Occipital lobe (tissue), 2 donors: ENCODE measurements around the gene ADCY1. TPM values are rescaled to one million over a fixed set of nuclear protein-coding genes. Genes with fewer than 3 reads are reported as not detected.
A peak's percentile ranks its signal among the peaks of the same experiment; 100 is the strongest.

Source experiments
- DNase-seq: peaks from one replicate; lab custom pipeline; 2025; lab: John Stamatoyannopoulos, UW
- total RNA-seq: library from RNA; depleted of rRNA; stranded (reverse); fragments of >200 nt; gene quantifications from one replicate; pipeline ENCODE4 v1.2.3, GENCODE V29; 2014

The ADCY1 gene
- total RNA-seq, 1 donor from 2014 or later, result 226 TPM

DNA sequence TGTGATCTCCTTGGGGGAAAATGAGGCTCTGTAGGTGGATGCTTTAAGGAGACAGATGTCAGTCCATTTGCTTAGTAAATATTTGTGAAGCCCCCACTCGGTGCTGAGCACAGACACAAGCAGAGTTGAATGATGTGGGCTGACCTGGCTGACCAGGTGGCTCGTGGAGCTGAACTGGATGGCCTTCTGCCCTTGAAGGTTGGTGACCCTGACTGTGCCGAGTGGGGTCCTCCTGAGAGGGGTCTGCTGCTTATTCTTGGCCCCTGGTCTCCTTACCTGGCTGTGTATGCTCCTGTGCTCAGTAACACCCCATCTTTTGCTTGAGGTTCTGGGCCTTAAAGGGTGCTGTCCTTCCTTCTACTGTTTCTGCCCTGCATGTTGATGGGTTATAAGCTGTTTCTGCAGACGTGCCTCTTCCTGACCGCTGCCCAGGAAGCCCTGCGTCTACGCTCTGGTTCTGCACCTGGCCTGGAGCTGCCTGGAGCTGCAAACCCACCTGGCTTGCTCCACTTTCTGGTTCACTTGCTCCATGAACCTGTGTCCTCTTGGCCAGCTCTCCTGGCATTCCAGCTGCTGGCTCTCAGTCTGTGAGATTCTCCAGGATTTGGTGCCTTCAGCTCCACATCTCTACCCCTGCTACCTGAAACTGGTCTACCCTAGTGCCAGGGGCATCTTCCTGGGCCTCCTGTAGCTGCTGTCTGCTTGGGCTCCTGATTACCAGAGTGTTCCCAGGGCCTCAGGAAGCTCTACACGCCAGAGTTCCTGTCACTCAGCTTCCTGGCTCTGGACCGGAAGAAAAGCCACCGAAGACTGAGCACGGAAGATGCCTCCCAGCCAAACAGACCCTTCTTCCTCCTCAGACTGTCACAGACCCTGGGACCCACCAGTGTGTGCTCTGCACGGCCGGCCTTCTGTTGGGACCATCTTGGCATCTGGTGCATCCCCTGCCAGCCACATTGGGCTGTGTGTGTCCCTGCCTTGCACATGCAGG is 76.5 kb downstream of the ADCY1 start:
- DNase-seq, result no peak

DNA sequence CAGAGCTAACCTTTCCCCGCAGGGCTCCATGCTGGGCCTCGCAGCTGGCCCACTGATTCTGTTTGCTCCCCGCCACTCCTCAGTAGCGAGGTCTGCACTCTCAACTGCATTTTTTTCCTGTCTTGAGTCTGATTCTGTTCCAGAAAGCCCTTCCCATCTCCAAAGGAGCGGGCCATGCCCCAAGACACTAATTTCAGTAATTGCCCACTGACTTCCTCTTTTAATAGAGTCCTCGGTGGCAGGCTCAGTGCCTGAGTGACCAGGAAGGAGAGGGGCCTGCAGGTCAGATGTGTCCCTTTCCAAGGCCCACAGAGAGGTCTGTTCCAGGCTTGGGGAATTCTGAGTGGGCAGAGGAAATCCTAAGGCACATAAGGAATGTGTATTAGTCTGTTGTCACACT is 77.4 kb downstream of the ADCY1 start:
- DNase-seq, result no peak

DNA sequence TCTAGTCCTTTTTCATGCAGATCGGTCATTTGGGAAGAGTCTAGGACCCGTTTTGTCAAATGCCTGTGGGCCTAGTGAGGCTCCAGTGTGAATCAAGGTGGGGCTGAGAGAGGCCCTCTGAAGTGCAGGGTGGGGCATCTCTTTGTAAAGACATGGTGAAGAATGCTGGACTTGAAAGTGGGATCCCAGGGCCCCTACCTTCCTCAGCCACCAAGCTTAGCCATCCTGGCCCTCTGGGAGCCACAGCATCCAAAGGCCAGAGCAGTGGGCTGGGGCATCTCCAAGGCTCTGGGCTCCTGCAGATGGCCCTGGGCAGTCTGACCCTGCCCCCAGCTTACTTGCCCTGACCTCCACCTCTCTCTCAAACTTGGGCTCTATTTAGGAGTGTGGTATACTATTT is 78.5 kb downstream of the ADCY1 start:
- DNase-seq, result no peak

DNA sequence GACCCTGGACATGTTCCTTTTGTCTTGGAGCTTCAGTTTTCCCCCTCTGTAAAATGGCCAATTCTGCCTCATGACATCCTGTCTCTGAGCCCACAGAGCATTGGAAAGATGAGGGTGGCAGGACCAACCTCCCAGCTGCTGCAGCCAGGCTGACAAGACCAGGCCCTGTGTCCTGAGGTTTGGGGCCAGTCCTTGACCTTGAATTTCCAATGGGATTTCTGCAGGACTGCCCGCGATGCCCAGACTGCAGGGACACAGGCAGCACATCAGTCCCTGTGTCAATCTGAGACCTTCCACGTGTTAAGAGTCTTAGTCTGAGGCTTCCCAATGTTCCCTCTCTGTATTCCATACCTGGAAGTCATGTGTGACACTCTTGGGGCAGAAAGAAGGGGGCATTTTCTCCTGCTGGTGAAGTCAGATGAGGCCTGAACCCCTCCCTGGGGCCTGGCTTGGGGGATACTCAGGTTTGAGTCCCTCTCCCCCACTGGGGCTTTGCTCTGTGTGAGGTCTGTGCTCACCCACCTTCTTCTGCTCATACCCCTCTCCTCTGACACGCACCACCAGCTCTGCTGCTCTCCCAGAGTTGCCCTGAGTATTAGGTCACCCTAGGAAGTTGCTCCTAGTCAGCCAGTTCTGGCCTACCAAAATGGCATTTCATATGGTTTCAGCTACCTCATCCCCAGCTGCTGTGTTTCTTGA is 79.2 kb downstream of the ADCY1 start:
- DNase-seq, result no peak

DNA sequence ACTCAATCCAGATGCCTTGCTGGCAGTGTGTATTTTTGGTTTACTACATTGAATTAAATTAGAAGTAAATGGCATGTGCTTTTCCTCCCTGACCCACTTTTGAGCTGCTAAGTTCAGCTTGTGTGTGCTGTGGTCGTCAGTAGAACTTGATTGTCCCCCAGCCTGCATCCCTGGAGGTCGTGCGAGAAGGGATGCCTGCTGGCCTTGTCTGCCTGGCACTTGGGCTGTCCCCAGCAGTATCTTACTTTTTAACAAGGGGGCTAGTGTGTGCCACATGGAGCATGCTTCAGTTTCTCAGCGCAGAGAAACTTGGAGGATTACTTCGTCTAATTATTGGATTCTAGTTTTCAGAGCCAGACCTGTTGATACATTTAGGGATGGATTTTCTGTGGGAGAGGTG is 80.2 kb downstream of the ADCY1 start:
- no peak for DNase-seq

DNA sequence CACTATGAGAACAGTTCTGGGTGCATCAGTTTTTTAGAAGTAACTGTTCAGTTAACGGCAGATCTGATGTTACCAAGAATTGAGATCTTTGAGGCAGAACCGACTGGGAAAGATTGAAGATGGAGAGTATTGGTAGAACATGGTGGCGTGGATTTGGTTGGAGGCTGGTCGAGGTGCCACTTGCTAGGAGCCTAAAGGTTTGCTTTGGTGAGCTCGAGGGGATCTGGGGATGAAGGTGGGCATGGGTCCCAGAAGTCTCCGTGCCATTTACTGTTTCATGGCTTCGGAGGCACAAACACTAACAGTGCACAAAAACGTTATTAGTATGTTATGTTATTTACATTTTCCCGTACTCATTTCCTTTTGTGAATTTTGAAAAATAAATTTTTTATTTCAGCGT is 81.4 kb downstream of the ADCY1 start:
- no peak for DNase-seq

DNA sequence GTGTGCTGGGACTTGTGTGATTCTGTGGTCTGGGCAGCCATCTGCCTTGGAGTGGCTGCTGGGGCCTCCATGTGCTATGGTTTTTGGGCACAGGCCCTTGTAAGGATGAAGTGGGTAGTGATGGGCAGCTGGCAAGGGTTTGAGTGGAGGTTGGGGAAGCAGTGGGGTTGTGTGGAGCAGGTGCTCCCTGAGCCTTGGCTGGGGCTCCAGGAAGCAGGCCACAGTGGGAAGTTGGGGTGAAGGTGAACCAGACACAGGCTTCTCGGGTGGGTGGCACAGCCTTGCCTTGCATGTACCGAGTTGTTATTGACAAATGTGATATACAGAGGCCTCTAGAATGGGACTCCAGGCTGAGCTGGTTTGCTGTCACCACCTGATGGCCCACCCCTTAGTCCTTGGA is 82.3 kb downstream of the ADCY1 start:
- DNase-seq, result no peak

DNA sequence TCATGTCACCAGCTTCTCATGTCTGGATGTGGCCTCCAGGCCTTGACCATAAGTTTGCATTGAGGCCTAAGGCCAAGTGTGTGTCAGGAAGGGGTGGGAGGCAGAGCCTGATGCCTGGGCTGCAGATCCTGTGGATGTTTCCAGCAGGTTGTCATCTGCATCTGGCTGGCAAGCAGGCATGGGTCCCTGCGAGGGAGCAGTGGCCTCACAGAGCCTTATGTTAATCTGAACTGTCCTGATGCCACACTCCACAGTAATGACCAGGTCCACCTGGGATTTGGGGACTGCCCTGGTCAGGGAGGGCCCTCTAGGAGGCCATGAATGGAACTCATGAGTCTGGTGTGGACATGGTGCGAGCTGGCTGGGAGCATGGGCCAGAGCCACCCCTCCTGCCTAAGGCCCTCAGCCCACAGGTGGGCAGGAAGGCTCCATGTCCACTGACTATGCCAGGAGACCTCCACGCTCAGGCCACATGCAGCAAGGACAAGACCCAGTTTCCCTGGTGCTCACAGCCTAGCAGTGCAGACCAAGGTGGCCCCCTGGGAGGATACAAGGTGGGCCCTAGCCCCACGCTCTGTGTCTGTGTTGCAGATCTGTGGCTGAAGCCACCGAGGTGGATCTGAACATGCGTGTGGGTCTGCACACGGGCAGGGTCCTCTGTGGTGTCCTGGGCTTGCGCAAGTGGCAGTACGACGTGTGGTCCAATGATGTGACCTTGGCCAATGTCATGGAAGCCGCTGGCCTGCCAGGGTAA is 83.1 kb downstream of the ADCY1 start:
- no peak for DNase-seq

DNA sequence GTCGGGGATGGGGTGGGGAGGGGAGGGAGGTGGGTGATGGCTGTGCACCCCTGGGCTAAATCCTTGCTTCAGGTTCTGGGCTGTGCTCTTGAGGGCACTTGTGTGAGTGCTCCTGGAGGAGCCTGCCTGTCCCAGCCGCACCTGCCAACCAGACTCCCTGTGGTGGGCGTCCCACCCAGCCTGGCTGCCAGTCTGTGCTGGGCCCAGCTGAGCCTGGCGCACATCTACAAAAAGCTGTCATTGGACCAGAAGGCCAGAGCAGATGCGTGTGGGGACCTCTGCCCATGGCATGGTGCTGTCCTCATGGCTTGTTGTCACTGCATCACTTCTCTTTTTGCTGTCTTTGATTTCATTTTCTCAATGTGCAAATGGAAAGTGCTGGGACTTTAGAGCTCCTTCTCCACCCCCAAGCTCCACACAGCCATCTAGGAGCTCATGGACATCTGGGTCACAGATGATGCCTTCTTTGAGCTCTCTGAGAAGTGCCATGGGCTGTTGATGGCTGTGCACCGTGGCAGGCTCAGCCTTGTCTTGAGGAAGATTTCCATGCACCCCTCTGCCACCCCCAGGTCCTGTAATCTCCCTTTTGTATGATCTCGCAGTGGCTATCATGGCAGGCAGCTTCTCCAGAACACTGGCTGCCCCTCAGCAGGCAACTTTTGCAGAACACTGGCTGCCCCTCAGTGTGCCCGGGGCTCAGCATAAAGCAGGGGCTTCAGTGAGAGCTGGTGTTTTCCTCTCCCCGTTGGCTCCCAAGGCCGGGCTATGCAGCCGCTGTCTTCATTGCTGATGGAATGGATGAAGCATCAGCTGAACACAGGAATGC is 83.9 kb downstream of the ADCY1 start:
- no peak for DNase-seq

DNA sequence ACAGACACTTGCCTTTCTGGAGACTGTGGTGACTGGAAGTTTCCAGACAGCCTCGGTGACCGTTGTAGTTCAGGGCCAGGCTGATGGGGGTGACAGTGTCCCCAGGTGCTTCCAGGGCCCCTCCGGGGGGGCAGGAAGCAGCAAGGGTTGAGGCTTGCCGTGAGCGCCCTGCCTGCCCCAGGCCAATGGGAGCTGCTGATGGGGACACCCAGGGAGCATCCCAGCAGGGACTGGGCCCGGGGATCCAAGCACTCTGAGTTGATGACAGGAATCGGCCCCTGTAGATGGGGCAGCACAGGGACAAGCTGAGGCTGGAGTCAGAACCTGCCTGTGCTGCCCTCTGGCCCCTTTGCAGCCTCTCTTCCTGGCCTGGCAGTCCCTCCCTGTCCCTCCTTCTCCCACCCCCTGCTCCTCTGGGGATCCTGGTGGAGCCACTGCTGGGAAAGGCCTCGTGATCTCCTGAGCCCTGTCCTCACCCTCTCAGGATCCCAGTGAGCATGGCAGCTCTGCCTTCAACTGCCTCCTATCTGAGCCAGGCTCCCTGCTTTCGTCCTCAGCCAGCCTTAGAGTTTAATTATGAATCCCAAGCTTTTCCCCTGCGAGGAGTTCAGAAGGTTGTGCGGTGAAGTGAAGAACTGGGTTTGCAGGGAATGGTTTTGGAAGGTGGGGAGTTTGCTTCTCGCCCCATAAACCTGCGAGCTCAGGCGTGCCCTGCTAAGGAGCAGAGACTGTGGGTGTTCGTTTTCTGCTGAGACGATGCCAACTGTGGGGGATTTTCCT is 84.7 kb downstream of the ADCY1 start:
- DNase-seq, result peak; percentile 27

DNA sequence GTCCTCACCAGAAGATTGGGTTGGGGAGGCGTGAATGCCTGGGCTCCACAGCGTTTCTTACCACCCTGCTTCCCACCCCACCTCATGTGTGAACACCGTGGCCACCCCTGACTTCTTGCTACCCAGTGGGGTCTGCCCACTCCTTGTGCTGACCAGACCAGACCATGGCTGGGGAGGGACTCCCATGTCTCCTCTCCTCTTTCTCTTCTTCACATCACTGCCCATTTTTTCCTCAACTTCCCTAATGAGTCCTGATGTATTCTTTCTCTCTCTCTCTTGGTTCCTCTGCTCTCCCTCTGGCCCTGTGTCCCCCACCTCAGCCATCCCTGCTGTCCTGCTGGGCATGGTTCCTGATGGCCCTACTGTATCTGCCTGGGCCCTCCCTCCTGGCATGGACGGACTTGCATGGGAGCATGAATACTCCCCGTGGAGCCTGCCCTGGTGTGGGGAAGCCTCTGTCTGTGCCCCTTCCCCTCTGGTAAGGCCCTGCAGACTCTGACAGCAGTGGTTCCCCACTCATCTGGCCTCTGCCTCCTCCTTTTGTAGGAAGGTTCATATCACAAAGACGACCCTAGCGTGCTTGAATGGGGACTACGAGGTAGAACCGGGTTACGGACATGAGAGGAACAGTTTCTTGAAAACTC is 85.5 kb downstream of the ADCY1 start:
- no peak for DNase-seq

DNA sequence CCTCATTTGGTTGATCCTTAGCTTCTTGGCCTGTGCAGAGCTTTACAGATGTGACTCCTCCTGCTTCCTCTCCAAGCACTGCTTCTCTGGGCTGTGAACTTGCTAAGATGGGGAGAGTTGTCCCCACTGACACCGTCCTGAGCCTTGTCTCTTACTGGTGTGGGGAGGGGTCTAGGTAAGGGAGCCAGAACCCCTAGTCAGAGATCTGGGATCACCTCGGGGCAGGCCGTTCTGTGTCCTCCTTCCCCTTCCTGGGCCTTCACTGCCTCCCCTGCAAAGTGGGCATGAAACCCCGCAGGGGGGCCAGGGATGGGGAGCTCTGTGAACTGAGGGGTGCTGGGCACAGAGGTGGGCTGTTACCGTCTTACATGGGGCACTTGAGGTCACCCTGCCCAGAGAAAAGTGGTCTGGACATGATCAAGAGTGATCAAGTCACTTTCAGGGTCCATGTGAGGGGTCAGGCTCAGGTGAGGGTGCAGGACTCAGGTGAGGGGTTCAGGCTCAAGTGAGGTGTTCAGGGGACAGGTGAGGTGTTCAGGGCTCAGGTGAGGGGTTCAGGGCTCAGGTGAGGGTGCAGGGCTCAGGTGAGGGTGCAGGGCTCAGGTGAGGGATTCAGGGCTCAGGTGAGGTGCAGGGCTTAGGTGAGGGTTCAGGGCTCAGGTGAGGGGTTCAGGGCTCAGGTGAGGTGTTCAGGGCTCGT is 86.2 kb downstream of the ADCY1 start:
- no peak for DNase-seq

DNA sequence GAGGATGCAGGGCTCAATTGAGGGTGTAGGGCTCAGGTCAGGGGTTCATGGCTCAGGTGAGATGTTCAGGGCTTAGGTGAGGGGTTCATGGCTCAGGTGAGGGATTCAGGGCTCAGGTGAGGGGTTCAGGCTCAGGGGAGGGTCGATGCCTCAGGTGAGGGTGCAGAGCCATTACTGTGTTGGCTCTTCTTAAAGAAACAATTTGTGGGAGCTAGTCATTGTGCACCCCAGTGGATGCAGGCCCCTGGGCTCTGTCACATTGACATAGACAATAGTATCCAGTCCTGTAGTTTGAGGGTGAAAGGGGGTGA is 86.7 kb downstream of the ADCY1 start:
- no peak for DNase-seq

DNA sequence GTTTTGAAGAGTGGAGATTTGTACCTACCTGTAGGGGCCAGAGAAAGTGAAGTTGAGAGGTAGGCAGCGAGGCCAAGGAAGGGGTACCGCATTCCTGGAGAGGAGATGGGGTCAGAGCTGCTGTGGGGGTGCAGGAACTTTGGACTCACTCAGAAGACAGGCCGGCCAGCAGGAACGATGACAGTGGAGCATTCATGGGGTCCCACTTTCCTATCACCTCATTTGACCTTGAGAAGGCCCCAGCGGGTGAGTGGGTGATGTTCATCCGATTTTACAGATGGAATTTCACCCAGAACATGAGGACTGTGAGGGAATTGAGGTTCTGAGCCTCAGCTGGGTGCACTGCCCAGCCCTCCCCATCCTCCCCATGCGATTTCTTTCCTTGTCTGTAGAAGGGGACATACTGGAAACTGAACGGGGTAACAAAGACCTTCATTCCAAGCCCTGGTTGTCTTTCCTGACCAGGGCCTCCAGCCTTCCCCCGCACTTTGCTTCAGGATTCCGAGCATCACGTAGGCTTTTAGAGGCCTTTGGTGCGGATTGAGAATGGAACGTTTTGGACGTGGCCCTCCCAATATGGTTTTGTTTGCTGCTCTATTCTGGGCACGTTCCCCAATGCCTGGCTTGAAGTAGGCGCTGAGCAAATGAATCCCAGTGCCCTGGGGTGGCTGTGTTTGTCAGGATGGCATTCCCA is 87.3 kb downstream of the ADCY1 start:
- no peak for DNase-seq

DNA sequence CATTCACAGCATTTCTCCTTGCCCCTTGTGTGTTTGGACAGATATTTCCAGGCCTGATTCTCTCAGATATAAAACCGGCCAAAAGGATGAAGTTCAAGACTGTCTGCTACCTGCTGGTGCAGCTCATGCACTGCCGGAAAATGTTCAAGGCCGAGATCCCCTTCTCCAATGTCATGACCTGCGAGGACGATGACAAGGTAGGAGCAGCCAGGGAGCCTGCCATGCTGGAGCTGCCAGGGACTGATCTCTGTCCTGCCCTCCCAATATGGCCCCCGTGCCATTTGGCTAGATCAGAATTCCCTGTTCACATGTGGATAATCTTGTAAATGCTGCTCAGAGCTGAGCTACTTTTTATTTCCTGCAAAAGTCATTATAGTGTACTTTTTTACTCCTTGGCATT is 87.8 kb downstream of the ADCY1 start:
- no peak for DNase-seq

DNA sequence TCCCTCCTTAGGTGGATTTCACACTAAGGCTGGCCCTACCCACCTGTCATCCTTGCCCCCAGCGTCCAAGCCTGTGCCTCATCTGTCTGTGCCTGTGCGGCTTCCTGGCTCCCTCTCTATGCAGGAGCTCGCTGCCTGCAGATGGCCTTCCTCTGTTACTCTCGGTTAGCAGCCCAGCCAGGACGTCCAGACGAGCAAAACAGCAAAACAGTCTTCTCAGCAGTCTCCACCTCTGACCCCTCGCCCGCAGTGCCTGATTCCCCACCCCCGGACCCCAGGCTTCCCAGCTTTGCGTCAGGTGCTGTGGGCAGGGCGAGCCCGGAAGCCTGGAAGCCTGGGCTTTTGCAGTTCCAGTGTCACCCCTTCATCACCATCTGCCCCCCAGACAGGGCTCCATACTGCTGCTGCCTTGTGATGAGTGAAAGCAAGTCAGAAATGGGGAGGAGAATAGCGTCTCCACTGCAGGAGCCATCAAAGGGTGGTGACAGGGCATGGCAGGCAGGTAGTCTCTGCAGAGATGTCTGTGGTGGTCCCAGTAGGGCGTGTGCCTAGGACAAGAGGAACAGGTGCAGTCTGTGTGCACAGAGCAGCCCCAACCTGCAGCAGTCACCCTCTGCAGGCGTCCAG is 88.5 kb downstream of the ADCY1 start:
- DNase-seq, result no peak

DNA sequence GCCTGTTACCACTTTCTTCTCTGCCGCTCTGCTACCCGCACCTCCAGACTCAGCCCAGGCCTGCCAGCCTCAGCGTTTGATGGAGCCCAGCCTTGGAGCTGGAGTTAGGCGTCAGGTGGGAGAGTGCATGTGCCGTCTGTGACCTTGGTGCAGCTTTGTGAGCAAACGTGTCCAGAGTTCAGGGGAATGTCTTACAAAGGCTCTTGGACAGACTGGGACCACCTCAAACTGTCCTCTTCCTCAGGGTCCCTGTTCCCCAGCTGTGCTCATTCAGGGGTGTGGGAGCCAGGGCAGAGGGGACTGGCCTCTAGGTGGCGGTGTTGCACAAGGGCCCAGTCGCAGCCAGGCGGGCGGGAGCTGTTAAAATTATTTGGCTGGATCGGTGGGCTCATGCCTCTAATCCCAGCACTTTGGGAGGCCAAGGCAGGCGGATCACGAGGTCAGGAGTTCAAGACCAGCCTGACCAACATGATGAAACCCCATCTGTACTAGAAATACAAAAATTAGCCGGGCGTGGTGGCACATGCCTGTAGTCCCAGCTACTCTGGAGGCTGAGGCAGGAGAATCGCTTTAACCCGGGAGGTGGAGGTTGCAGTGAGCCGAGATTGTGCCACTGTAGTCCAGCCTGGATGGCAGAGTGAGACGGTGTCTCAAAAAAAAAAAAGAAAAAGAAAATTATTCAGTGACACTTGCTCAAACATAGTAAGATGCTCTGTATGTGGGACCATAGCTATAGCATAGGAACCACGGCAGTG is 89.2 kb downstream of the ADCY1 start:
- DNase-seq, result no peak
